H1 (cell line): ENCODE data around the gene NKPD1. TPM values are rescaled to one million over a fixed set of nuclear protein-coding genes. Genes with fewer than 3 reads are reported as not detected.

Experiments
- polyA plus RNA-seq, 7 experiments: library from polyadenylated mRNA; depleted of rRNA in 3 of 7; stranded (reverse) in 5 of 7; unstranded in 2 of 7; fragments of >200 nt in 5 of 7; fragments of 200-250 nt in 2 of 7; gene quantifications; 1 replicate in 5 of 7; 2 replicates in 1 of 7; 4 replicates in 1 of 7; pipeline versions ENCODE4 v1.2.1 to v1.2.3, GENCODE V29; 2011 to 2013; ENCODE audit warnings: missing spikeins in 2 of 7, mixed read lengths in 2 of 7
- total RNA-seq: library from RNA; stranded (reverse); fragmentation: NEBNext Ultra II Directional; extraction: Animal tissue kit (Norgen Biotek cat#: 25700); gene quantifications from 2 replicates; pipeline ENCODE4 v1.2.1, GENCODE V29; 2021
- TF ChIP-seq, protein P1 (sequence below): IDR thresholded peaks from 2 replicates; pipeline ENCODE4 v1.6.1; 2012; ENCODE audit warnings: inconsistent platforms

The NKPD1 gene
- total and polyA plus RNA-seq, 2 of the 8 experiments (the other 6 are each of a cell fraction or from before 2014, with no cell fraction given), result 0.30 to 0.39 TPM

DNA sequence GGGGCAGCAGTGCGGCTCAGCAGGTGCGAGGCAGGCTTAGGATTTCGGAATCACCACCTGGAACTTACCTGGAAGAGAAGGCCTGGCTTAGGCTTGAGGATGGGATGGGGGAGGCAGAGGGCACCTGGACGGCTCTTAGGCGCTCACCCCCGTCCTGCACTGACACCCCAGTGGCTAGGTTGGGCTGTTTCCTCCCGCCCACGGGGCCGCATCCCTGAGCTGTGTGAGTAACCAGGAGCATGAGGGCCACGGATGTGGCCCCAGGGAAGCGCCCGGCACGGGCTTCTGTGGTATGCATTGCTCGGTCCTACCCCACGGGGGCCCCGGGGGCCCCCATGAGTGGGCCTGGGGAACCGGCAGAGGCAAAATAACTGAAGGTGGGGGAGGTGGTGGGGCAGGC, 2.4 kb upstream of the NKPD1 start (continued):
- TF ChIP-seq, protein P1, sequence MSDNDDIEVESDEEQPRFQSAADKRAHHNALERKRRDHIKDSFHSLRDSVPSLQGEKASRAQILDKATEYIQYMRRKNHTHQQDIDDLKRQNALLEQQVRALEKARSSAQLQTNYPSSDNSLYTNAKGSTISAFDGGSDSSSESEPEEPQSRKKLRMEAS, result no peak
